Skeletal muscle satellite cell (primary cell): ENCODE results near the gene RBX1.

Experiments used
- H3K27me3 ChIP-seq: 2 replicates; pipeline ENCODE4 v1.7.0; 2013; ENCODE audit warnings: low read length; ENCODE audit not compliant: control insufficient read depth, insufficient read depth
- H3K36me3 ChIP-seq: 2 replicates; pipeline ENCODE4 v1.7.0; 2013; ENCODE audit warnings: mild to moderate bottlenecking, control low read depth, low read length; ENCODE audit not compliant: insufficient read depth
- H3K4me1 ChIP-seq: 2 replicates; pipeline ENCODE4 v1.7.0; 2013; ENCODE audit warnings: low read length; ENCODE audit not compliant: control insufficient read depth, insufficient read depth
- H3K4me2 ChIP-seq: 2 replicates; pipeline ENCODE4 v1.7.0; 2013; ENCODE audit warnings: mild to moderate bottlenecking, low read length
- H3K4me3 ChIP-seq: 2 replicates; pipeline ENCODE4 v1.7.0; 2013; ENCODE audit warnings: low read length
- H3K9ac ChIP-seq: 2 replicates; pipeline ENCODE4 v1.7.0; 2013; ENCODE audit warnings: mild to moderate bottlenecking, low read depth, low read length, moderate library complexity
- H3K9me3 ChIP-seq: replicated peaks from 2 replicates; pipeline ENCODE4 v1.7.0; 2013; ENCODE audit warnings: mild to moderate bottlenecking, control low read depth, low read length

RBX1 gene

DNA sequence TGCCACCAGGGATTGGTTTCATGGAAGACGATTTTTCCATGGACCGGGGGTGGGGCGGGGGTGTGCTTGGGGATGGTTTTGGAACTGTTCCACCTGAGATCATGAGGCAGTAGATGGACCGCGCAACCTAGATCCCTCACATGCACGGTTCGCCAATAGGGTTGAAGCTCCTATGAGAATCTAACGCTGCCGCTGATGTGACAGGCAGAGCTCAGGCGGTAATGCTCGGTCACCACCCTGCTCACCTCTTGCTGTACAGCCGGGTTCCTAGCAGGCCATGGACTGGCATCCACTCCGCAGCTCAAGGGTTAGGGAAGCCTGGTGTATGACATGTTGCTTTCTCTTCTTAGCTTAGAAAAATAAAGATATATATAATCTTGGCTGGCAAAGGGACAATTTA, 22.0 kb downstream of the RBX1 start:
- H3K4me3 ChIP-seq, result no peak overlapping the region

DNA sequence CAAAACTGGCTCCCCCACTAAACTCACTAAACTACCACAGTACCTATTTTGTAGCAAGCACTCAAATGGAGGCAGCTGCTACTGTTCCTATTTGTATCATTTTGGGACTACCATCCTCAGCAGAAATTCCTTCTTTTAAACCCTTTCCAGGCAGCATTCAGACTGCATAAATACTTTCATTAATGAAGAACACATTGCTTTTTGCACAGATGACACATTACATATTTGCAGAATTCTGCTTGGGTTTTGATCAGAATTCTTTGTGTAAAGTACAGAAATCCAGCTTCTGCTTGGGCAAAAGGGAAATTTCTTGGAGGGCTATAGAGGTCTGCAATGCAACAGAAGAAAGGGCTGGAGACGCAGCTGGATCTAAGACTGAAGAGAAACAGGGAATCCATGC, 24.2 kb downstream of the RBX1 start:
- H3K9ac ChIP-seq, result no peak overlapping the region
- H3K9me3 ChIP-seq, result no peaks in the 10 kb centered on the region
- no peaks in the 10 kb centered on the region for H3K27me3 ChIP-seq
- H3K4me2 ChIP-seq, result no peak overlapping the region
- H3K36me3 ChIP-seq, result peaks cover 25% of the 10 kb centered on the region
- H3K4me3 ChIP-seq, result no peak overlapping the region
- no peaks in the 10 kb centered on the region for H3K4me1 ChIP-seq

More for the DNA sequence above, 22.0 kb downstream of the RBX1 start:
- no peaks in the 10 kb centered on the region for H3K27me3 ChIP-seq
- peaks cover 42% of the 10 kb centered on the region for H3K36me3 ChIP-seq
- H3K4me1 ChIP-seq, result no peaks in the 10 kb centered on the region
- H3K9ac ChIP-seq, result no peak overlapping the region
- H3K4me2 ChIP-seq, result no peak overlapping the region
- H3K9me3 ChIP-seq, result no peaks in the 10 kb centered on the region

DNA sequence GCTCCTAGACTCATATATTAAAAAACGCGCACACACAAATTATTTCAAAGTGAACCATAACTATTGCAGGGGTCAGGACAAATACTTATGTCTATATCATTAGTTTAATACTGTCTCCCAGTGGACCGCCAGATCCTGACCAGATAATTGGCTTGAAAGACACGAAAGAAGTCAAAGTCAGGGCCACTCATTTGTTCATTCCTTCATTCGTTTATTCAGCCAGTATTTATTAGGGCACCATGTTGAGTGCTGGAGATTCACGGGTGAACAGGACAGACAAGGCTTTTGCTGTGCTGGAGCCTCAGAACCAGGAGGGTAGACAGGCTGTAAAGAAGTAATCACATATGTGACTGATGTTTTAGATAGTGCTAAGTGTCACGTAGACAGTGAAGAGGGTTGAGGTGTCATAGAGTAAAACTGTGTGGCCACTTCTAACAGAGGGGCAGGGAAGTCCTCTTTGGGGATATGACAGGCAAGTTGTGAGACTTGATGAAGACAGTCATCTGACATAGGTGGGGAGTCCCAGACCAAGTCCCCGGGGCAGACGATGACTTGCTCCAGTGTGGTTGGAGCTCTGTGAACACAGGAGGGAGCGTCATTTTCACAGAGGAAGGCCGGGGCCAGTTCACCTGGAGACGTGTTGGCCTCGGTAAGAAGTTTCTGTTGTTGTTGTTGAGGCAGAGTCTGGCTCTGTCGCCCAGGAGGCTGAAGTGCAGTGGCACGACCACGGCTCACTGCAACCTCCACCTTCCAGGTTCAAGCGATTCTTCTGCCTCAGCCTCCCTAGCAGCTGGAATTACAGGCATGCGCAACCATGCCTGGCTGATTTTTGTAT, 25.9 kb downstream of the RBX1 start:
- no peaks in the 10 kb centered on the region for H3K9me3 ChIP-seq

DNA sequence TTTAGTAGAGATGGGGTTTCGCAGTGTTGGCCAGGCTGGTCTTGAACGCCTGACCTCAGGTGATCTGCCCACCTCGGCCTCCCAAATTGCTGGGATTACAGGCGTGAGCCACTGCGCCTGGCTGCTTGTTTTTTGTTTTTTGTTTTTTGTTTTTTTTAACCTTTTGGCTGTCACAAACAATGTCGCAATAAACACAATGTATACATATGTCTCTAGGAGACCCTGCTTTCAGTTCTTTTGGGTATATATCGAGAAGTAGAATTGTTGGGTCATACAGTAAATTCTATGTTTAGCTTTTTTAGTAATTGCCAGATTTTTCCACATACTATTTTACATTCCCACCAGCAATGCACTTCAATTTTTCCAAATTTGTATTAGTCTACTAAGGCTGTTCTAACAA, 28.0 kb downstream of the RBX1 start:
- H3K9ac ChIP-seq, result no peak overlapping the region

More for the DNA sequence above, 25.9 kb downstream of the RBX1 start:
- peaks cover 13% of the 10 kb centered on the region for H3K36me3 ChIP-seq
- H3K4me1 ChIP-seq, result no peaks in the 10 kb centered on the region
- H3K9ac ChIP-seq, result no peak overlapping the region
- H3K4me2 ChIP-seq, result no peak overlapping the region
- no peak overlapping the region for H3K4me3 ChIP-seq
- no peaks in the 10 kb centered on the region for H3K27me3 ChIP-seq

DNA sequence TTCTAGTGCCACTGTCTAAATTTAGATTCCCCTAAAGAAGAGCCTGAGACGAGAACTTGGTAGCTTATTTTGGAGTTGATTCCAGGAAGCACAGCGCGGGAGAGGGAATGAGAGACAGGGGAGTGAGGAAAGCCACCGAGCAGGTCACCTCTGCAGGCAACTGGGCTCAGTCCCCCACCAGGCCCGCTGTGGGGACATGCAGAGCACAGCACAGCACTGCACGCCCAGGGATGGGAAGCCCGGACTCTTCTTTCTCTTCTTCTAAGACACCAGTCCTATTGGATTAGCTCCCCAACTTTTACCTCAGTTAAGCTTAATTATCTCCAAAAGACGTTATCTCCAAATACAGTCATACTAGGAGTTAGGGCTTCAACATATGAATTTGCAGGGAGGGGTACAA, 28.7 kb downstream of the RBX1 start:
- no peak overlapping the region for H3K4me3 ChIP-seq
- no peaks in the 10 kb centered on the region for H3K4me1 ChIP-seq
- H3K9me3 ChIP-seq, result no peaks in the 10 kb centered on the region
- no peaks in the 10 kb centered on the region for H3K27me3 ChIP-seq
- no peak overlapping the region for H3K9ac ChIP-seq
- H3K36me3 ChIP-seq, result no peaks in the 10 kb centered on the region
- H3K4me2 ChIP-seq, result no peak overlapping the region

More for the DNA sequence above, 28.0 kb downstream of the RBX1 start:
- H3K4me1 ChIP-seq, result no peaks in the 10 kb centered on the region
- H3K9me3 ChIP-seq, result no peaks in the 10 kb centered on the region
- H3K27me3 ChIP-seq, result no peaks in the 10 kb centered on the region
- H3K4me2 ChIP-seq, result no peak overlapping the region
- no peak overlapping the region for H3K4me3 ChIP-seq
- H3K36me3 ChIP-seq, result no peaks in the 10 kb centered on the region

DNA sequence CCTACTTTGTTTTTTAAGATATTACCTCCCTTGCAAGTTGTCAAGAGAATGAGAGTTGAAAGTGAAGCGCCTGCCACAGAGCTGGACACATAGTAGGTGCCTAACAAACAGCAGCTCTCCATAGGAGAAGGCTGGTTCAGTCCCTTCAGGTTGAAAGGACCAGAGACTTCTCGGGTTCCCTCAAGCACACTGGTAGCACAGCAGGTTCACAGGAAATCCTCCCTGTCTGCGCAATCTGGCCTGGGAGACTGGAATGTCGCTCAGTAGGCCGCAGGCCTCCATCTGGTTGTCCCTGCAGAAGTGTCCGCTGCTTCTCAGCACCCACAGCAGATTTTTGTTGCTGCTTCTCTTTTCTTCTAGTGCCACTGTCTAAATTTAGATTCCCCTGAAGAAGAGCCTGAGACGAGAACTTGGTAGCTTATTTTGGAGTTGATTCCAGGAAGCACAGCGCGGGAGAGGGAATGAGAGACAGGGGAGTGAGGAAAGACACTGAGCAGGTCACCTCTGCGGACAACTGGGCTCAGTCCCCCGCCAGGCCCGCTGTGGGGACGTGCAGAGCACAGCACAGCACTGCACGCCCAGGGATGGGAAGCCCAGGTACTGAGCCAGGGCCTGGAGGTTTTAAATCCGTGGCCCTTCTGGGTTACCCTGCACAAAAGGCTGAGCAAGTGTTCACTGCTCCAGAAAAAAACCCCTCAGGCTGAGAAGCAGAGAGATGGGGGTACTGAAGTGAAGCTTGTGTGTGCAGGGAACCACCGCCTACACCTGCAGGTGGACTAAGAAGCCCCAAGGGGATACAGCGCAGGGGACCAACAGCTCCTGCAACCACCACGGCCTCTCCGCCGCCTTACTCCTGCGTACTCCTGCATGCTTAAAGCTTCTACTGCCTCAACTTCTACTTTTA, 31.6 kb downstream of the RBX1 start:
- Histone ChIP-seq H3K9ac (no peak overlapping the region), H3K4me1 (no peaks in the 10 kb centered on the region), H3K4me2 (no peak overlapping the region), H3K4me3 (no peak overlapping the region), H3K27me3 (no peaks in the 10 kb centered on the region), H3K36me3 (no peaks in the 10 kb centered on the region), H3K9me3 (no peaks in the 10 kb centered on the region)

DNA sequence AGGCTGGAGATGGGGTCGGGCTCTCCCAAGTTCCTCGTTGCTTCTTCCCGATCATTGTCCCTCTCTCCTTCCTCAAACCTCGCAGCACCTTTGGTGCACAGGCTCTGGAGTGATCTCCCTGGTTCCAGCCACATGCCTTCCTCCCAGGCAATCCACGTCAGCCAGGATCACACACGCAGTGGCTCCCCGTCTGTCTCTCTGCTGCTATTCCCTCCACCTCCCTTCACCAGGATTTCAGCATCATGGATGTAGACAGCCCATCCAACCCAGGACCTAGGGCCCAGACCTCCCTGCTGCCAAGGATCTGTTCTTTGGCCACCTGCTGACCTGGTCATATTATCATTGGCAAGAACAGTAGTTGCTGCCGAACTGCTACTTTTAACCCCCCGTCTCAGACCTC, 40.1 kb downstream of the RBX1 start:
- Histone ChIP-seq H3K4me1 (no peaks in the 10 kb centered on the region), H3K9me3 (no peaks in the 10 kb centered on the region), H3K4me2 (no peak overlapping the region), H3K4me3 (no peak overlapping the region), H3K36me3 (no peaks in the 10 kb centered on the region), H3K27me3 (peaks cover 40% of the 10 kb centered on the region), H3K9ac (no peak overlapping the region)

DNA sequence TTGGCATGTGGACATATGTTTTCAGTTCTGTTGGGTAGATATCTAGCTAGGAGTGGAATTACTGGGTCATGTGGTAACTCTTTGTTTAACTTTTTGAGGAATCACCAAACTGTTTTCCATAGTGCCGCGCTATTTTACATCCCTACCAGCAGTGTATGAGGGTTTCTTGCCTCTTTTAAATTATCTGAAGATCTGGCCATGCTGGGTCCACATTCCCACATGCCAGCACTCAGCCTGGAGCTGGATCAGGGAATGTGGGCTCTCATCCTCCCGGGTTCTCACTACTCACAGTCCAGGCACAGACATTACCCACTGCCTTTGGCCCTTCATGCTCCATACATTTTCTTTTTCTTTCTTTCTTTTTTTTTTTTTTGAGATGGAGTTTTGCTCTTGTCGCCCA, 44.6 kb downstream of the RBX1 start:
- H3K36me3 ChIP-seq, result no peaks in the 10 kb centered on the region
- no peak overlapping the region for H3K9ac ChIP-seq
- H3K27me3 ChIP-seq, result peaks cover 26% of the 10 kb centered on the region
- no peak overlapping the region for H3K4me3 ChIP-seq
- no peaks in the 10 kb centered on the region for H3K4me1 ChIP-seq
- H3K4me2 ChIP-seq, result no peak overlapping the region
- H3K9me3 ChIP-seq, result no peaks in the 10 kb centered on the region

DNA sequence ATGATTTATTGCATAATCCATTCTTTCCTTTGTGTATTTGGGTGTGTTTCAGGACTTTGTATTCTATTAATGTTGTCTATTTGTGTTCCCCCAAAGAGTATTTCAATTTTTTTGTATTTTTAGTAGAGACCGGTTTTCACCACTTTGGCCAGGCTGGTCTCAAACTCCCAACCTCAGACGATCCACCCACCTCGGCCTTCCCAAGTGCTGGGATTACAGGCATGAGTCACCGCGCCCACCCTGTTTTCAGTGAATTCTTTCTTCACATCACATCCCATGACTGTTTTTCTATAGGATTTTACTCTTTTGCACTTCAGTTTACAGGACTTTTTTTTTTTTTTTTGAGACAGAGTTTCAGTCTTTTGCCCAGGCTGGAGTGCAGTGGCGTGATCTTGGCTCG, 46.3 kb downstream of the RBX1 start:
- no peak overlapping the region for H3K4me3 ChIP-seq
- no peak overlapping the region for H3K4me2 ChIP-seq
- no peaks in the 10 kb centered on the region for H3K36me3 ChIP-seq
- peaks cover 17% of the 10 kb centered on the region for H3K27me3 ChIP-seq
- no peaks in the 10 kb centered on the region for H3K9me3 ChIP-seq
- H3K4me1 ChIP-seq, result no peaks in the 10 kb centered on the region
- no peak overlapping the region for H3K9ac ChIP-seq

DNA sequence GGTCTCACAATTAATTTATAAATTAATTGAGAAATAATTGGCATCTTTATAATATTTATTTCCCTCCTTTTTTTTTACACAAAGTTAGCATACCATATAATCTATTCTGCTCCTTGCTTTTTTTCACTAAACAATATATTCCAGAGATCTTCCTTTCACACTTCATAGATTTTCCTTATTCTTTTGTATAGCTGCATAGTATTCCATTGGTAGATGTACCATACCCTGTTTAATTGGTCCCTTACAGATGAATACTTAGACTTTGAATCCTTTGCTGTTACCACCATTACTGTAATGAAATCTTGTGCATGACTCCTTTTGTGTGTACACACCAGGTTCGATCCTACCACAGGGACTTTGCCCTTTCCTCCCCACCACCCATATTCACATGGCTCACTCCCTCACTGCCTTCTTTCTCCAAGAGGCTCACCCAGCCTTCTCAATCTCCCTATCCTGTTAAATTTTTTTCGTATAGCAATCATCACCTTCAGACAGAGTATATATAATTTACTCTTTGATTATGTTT, 48.9 kb downstream of the RBX1 start:
- Histone ChIP-seq H3K27me3 (peaks cover 6% of the 10 kb centered on the region), H3K36me3 (no peaks in the 10 kb centered on the region), H3K9ac (no peak overlapping the region), H3K9me3 (no peaks in the 10 kb centered on the region), H3K4me3 (no peak overlapping the region), H3K4me1 (no peaks in the 10 kb centered on the region), H3K4me2 (no peak overlapping the region)

DNA sequence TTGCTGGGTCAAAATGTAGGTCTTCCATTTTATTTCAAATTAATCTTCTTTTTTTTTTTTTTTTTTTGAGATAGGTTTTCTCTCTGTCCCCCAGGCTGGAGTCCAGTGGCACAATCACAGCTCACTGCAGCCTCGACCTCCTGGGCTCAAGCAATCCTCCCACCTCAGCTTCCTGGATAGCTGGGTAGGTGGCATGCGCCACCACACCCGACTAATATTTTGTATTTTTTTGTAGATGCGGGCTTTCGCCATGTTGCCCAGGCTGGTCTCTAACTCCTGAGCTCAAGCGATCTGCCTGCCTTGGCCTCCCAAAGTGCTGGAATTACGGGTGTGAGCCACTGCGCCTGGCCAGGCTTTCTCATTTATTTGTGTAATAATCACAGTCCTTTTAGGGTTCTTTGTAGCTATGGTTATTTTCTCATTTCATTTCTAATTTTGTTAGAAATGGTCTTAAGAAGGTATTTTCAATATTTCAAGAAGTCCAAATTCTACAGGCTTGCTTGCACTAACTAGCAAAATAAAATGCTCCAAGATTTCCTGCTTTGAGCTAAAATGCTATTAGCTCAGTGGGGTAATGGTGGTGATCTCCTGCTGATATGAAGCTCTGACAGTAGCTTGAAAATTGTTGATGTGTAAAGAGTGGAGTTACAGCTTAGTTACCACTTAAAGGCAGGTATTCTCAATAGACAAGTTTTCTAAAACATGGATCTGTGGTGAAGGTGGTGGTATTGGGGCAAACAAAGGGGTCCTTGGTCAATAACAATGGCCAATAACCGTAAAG, 50.0 kb downstream of the RBX1 start:
- Histone ChIP-seq H3K4me3 (no peak overlapping the region), H3K4me2 (no peak overlapping the region), H3K9ac (no peak overlapping the region), H3K9me3 (no peaks in the 10 kb centered on the region), H3K27me3 (peaks cover 6% of the 10 kb centered on the region), H3K36me3 (no peaks in the 10 kb centered on the region), H3K4me1 (no peaks in the 10 kb centered on the region)
